Fibroblast of skin of back (primary cell): Measurements from ENCODE around the gene BNC2.
"Not testable (repeated sequence)": the region's sequence is repeated elsewhere in the genome, so short reads cannot be mapped to it uniquely, and the experiment has no call there.

ENCODE experiments used
- DNase-seq: peaks from one replicate; pipeline ENCODE4 v3.0.0-alpha.2; 2013

Gene BNC2

GRCh38 chr9:16579872-16580432, 290.5 kb downstream of the BNC2 start:
- no peak for DNase-seq

DNA sequence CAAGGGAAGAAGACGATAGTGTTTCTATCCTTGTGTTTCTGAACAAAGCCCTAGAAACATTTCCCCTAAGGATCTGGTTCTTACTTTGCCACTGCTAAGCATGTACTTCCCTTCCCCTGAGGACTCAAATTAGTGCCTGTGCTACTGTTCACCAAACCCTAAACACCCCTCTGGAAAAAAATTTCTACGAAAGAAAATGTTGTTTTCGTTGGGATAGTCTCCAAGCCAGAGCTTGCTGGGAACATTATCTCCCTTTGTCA, 294.6 kb downstream of the BNC2 start:
- DNase-seq, result no peak

DNA sequence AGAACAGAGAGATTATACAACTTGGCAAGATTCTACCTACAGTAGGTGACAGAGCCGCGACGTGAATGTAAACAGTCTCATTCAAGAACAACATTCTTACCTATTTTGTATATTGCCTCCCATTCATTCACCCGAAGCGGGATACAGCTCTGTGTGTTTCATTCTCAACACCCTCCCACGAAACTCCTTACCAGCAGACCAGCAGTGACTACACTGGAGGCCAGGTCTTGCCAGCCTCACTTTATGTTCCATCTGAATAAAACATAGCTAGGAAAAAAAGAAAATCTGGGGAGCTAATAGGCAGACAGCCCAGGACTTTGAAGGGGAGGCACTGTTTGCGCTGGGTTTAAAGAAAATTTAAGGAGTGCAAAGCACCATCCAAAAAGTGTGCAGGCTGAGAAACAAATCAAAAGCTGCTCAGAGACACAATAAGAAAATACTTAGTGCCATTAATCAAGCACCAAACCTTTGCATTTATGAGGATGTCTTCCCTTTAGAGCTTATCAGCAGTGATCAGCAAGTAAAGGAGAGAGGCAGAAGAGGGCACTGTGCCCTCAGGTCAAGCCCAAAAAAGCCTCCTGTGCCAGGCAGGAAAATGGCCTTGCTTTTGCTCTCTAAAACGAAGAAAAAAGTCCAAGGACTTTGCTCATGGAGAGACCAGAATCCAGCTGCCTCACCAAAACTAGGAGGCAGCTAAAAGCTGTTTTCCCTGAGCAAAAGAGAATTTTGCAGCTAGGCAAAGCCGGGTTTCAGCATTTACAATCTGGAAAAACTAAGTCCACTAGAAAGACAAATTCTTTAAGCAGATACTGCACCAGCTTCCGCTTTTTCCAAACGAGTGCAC, 295.1 kb downstream of the BNC2 start:
- DNase-seq, result peak; percentile 16

GRCh38 chr9:16572005-16572734, 298.3 kb downstream of the BNC2 start:
- DNase-seq, result no peak

- no peak for DNase-seq
Measured at GRCh38 chr9:16571127-16571802, 299.2 kb downstream of the BNC2 start.

DNA sequence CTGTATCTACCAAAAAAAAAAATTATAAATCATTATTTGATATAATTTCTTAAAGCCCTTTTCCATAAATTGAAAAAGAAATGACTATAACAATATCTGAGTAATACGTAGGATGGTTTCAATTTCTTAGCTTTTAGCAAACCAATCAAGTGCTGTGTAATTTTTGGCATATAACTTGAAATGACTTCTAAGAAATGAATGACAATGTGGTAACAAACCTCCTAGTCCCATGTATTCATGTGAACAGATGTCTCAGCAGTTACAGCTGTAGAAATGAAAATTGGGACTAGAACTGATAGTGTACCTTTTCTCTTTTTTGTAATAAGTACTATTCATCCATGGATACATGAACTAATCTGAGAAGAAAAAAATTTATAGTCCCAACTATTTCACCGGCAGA, 307.0 kb downstream of the BNC2 start:
- no peak for DNase-seq

GRCh38 chr9:16561121-16561520, 309.3 kb downstream of the BNC2 start:
- DNase-seq, result peak; percentile 50

DNA sequence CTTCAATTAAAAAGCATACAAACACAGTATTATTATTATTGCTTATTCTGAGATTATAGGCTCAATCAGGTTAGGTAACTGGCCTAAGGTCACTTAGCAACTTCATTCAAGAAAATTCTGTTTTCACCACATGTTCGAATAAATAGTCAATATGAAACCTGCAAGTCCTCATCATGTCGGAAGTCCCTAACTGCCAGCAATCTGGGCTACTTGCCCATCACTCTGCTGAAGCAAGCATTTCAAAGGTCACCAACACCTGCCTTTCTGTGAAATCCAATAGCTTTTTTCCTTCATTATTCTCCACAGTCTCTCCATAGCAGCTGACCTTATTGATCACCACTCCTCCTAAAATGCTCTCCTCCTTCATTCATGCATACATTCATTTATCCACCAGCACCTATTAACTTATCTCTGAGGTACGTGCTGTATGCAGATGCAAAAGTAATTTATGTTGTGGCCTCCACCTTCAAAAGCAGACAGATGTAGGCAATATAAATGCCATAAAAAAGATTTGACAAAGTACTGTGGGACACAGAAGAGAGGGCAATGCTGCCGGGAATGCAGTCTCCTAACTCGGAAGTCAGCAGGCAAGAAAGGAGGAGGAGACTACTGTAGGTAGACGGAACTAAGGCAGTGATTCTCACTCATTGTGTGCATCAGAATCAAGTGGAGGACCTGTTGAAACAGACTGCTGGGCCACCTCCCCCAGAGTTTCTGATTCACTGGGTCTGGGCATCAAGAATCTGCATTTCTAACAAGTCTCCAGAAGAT, 310.9 kb downstream of the BNC2 start:
- no peak for DNase-seq

DNA sequence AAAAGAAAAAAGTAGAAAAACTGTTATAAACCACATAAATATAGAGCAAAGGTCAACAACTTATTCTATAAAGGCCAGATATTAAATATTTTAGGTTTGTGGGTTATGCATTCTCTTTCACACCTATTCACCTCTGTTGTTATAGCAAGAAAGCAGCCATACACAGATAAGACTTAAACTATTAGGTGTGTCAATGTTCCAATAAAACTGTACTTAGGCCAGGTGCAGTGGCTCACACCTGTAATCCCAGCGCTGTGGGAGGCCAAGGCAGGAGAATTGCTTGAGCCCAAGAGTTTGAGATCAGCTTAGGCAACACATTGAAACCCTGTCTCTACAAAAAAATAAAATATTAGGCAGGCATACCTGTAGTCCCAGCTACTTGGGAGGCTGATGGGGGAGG, 314.7 kb downstream of the BNC2 start:
- no peak for DNase-seq

DNA sequence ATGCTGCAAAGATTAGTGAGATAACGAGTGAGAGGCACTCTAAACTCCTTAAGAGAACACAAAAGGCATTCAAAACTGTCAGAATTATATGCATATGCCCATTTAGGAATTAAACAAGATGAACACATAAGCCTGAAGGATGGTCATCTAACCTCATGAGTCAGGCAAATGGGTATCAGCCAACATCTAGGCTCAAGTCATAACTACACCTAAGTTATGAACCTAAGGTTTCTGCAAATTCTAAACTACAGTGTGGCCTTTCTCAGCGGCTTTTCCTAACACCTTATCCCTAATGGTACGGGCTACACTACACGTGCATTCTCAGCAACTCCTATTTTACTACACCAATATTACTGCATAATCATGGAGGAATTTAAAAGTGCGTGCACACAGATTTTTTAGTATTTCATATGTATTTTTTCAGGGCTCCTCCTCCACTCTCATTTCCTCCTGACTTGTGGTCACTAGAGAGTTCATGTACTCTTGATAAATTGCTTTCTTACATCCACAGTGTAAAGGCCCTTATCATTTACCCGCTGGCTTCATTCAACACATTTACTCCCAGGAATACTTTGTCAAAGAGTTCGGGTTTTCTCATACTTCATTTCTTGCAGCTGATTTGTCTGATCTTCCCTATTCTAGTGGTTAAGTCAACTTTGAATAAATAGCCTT, 316.5 kb downstream of the BNC2 start:
- no peak for DNase-seq

- DNase-seq, result no peak
Measured at GRCh38 chr9:16552252-16552651, 318.2 kb downstream of the BNC2 start.

DNA sequence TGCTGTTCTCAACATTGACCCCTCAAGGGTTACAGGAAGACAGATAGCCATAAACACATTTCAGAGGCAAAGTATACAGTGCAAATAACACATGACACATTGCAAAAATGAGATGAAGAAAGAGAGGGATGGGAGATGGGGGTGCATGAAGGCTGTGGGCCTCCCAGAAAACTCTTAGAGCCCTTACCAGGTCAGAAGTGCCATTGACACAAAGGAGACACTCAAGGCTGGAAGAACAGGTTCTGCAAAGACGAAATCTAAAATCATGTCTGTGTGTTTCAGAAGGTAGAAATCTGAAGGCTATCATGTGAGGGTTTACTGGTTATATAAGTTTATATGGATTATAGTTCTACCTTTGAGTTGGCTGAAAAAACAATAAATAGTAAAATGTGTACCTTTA, 318.8 kb downstream of the BNC2 start:
- no peak for DNase-seq

DNA sequence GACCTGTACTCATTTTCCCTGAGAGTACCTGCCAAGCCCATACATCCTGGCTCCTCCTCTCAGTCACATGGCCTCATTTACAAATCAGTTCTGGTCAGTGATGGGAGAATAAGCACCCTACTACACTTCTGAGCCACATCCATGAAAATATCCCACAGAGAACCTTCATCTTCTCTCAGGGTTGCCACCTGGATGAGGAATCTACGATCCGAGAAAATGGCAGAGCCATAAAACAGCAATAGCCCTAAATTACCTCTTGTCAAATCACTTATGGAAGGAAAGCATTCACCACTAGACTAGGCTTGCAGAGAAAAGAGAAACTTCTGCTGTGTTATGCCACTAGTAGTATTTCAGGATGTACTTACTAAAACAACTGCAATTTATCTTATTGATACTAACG, 324.8 kb downstream of the BNC2 start:
- no peak for DNase-seq

GRCh38 chr9:16544842-16545241, 325.6 kb downstream of the BNC2 start:
- DNase-seq, result no peak

GRCh38 chr9:16543686-16544085, 326.8 kb downstream of the BNC2 start:
- no peak for DNase-seq

DNA sequence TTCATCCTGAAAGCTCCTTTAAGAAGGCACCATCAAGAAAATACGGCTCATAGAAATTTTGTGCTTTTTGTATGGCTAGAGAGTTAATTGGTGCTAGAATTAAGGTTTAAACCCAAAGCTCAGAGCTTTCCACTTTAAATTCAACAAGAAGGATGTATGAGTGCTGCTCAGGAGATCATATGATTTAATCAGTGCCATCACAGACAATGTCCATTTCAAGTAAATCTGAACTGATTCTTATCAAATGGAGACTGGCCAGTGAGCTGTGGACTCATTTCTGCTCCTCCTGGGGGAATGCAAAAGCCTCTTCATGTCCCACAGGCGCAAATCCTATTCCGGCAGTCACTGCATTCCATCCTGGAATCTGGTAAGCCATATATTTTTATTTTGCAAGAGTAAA, 327.2 kb downstream of the BNC2 start:
- DNase-seq, result no peak

DNA sequence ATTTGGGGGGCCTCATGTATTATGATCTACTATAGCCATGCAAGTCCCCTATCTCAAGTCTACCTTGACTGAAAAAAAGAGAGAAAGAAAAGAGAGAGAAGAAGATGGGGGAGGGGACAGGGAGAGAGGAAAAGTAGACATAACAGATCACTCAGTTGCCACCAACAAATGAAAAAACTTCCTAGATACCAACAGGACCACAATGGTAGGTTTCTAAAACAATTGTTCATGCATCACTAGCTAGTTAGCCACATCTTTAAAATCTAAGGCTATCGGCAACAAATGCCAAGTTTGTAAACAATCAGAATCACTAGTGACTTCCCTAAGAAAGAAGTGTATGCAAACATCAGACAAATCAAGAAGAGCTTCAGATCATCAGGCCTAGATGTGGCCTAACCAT, 328.2 kb downstream of the BNC2 start:
- DNase-seq, result no peak

GRCh38 chr9:16540743-16541613, 329.5 kb downstream of the BNC2 start:
- DNase-seq, result peak; percentile 48

DNA sequence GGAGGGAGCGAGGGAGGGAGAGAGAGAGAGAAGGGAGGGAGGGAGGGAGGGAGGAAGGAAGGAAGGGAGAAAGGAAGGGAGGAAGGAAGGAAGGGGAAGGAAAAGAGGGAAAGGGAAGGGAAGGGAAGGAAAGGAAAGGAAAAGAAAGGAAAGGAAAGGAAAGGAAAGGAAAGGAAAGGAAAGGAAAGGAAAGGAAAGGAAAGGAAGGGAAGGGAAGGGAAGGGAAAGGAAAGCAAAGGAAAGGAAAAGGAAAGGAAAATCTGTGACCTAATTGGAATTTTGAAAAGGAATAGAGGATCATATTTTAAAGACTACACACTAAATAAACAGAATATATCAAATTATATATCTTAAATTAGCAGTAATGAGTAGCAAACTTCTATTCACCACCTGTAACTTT, 330.8 kb downstream of the BNC2 start:
- not testable (repeated sequence) for DNase-seq

DNA sequence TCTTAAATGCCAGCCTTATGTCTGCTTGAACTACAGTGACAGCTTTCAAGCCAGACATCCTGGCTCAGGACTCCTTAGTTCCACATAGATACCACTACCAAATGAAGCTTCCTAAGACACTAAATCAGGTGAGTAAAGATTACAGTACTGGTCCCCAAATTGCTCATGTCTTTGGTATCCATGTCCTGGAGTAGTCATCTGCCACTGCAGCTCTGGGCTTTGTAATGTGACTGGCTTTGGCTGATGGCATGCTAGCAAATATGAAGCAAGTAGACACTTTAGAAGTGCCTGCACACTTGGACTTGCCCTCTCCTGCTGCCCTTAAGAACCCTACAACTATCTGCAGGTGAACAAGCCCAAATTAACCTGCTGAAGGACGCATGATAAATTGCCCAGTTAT, 334.9 kb downstream of the BNC2 start:
- DNase-seq, result no peak
